Testis (tissue), 2 donors: Measurements from ENCODE around the gene ESF1.

ENCODE experiments used
- CTCF ChIP-seq, 3 experiments: fragments of 450-650 bp in 2 of 3; fragments of 200-600 bp in 1 of 3; sonication (generic) in 1 of 3; IDR thresholded peaks; one replicate each; pipeline ENCODE4 v1.5.1; 2016 to 2019; ENCODE audit warnings: antibody characterized with exemption in 3 of 3, mild to moderate bottlenecking in 2 of 3, moderate library complexity in 1 of 3
- POLR2A ChIP-seq: fragments of 450-650 bp; IDR thresholded peaks from one replicate; pipeline ENCODE4 v1.6.1; 2017; ENCODE audit warnings: antibody characterized with exemption, mild to moderate bottlenecking, moderate library complexity

- TF ChIP-seq CTCF (IDR thresholded peaks at IDR 0.05) (peak in 1 of 3 experiments; percentile 17), POLR2A (no peak)
These were observed 3.6 kb upstream of the ESF1 start for GRCh38 chr20:13788167-13788834.
